H1 (cell line): ENCODE measurements around the gene CLEC18B. TPM values are rescaled to one million over a fixed set of nuclear protein-coding genes. Genes with fewer than 3 reads are reported as not detected.

ENCODE experiments used
- CTCF ChIA-PET: fragments of 300-600 bp; sonication (Branson Sonifier 250); formaldehyde crosslinking; loops from one replicate; lab custom pipeline; 2021; ENCODE audit not compliant: partially characterized antibody; lab: Charles Lee
- POLR2A ChIA-PET: fragments of 300-600 bp; sonication (Branson Sonifier 250); formaldehyde crosslinking; loops from one replicate; lab custom pipeline; 2021; ENCODE audit warnings: inconsistent platforms; ENCODE audit not compliant: partially characterized antibody; lab: Charles Lee
- DNase-seq, 2 experiments: peaks; one replicate each; pipeline versions ENCODE4 v3.0.0 to v3.0.0-alpha.2; 2010 to 2022; ENCODE audit warnings: low spot score in 2 of 2, low read depth in 1 of 2, mixed read lengths in 1 of 2
- FAIRE-seq: peaks from 2 replicates; lab custom pipeline; 2011; peaks lifted over from hg19 to GRCh38; lab: Jason Lieb, UNC
- H2AFZ ChIP-seq: 2 replicates; pipeline ENCODE4 v1.8.1; 2012; ENCODE audit warnings: low read length, inconsistent platforms
- H2AK5ac ChIP-seq: 2 replicates; pipeline ENCODE4 v1.6.1; 2013; ENCODE audit warnings: low read depth, low read length
- H2BK120ac ChIP-seq: replicated peaks from 2 replicates; pipeline ENCODE3; 2013; ENCODE audit warnings: low read depth, low read length, inconsistent platforms
- H2BK12ac ChIP-seq: 2 replicates; pipeline ENCODE4 v1.6.1; 2013; ENCODE audit warnings: low read depth, low read length
- H2BK15ac ChIP-seq: 2 replicates; pipeline ENCODE4 v1.6.1; 2013; ENCODE audit warnings: low read length
- H2BK20ac ChIP-seq: 2 replicates; pipeline ENCODE4 v1.6.1; 2013; ENCODE audit warnings: low read length
- H2BK5ac ChIP-seq: 2 replicates; pipeline ENCODE4 v1.6.1; 2013; ENCODE audit warnings: low read depth, low read length
- H3K14ac ChIP-seq: 2 replicates; pipeline ENCODE4 v1.6.1; 2013; ENCODE audit warnings: inconsistent platforms; ENCODE audit not compliant: insufficient read length
- H3K18ac ChIP-seq: 2 replicates; pipeline ENCODE4 v1.6.1; 2013; ENCODE audit warnings: low read length; ENCODE audit errors: extremely low read depth
- H3K23ac ChIP-seq: 2 replicates; pipeline ENCODE4 v1.6.1; 2013; ENCODE audit warnings: inconsistent platforms; ENCODE audit not compliant: insufficient read length
- H3K23me2 ChIP-seq: 2 replicates; pipeline ENCODE4 v1.6.1; 2013; ENCODE audit warnings: low read depth, low read length
- H3K27ac ChIP-seq: 2 replicates; pipeline ENCODE4 v1.6.1; 2011; ENCODE audit warnings: low read depth, low read length, inconsistent platforms
- H3K27me3 ChIP-seq, 4 experiments: replicated peaks in 1 of 4; 1 replicate in 1 of 4; 2 replicates in 3 of 4; pipeline versions ENCODE4 v1.6.1 to v1.8.1; 2011 to 2013; ENCODE audit warnings: low read length in 3 of 4, mild to moderate bottlenecking in 3 of 4, inconsistent platforms in 2 of 4, mixed read lengths in 2 of 4, moderate library complexity in 1 of 4; ENCODE audit not compliant: control insufficient read depth in 3 of 4, insufficient read depth in 3 of 4; ENCODE audit errors: extremely low read depth in 1 of 4
- H3K36me3 ChIP-seq, 4 experiments: 2 replicates each; pipeline versions ENCODE4 v1.6.1 to v1.8.1; 2011 to 2013; ENCODE audit warnings: mild to moderate bottlenecking in 4 of 4, low read length in 3 of 4, moderate library complexity in 2 of 4, control low read depth in 1 of 4, inconsistent platforms in 1 of 4; ENCODE audit not compliant: insufficient read depth in 4 of 4, control insufficient read depth in 2 of 4
- H3K4ac ChIP-seq: replicated peaks from 2 replicates; pipeline ENCODE3; 2013; ENCODE audit warnings: low read length, low read depth, mixed read lengths, inconsistent platforms; ENCODE audit not compliant: insufficient read length
- H3K4me1 ChIP-seq, 4 experiments: replicated peaks in 1 of 4; 1 replicate in 1 of 4; 2 replicates in 3 of 4; pipeline versions ENCODE4 v1.6.1 to v1.8.1; 2011 to 2013; ENCODE audit warnings: low read length in 3 of 4, inconsistent platforms in 2 of 4, mixed read lengths in 1 of 4; ENCODE audit not compliant: insufficient read depth in 4 of 4, control insufficient read depth in 3 of 4
- H3K4me2 ChIP-seq, 2 experiments: 2 replicates each; pipeline versions ENCODE4 v1.6.1 to v1.8.1; 2011 to 2013; ENCODE audit warnings: low read depth in 2 of 2, low read length in 2 of 2, control low read depth in 1 of 2, inconsistent platforms in 1 of 2, mild to moderate bottlenecking in 1 of 2; ENCODE audit not compliant: insufficient read depth in 1 of 2
- H3K4me3 ChIP-seq, 4 experiments: fragments of 200-600, 300-600 bp in 1 of 4; sonication (generic), shearing (Covaris generic), sonication (Bioruptor Twin) in 1 of 4; 2 replicates each; pipeline versions ENCODE4 v1.5.1 to v1.8.1; 2011 to 2016; ENCODE audit warnings: low read length in 4 of 4, low read depth in 3 of 4, control low read depth in 2 of 4, inconsistent platforms in 2 of 4, mild to moderate bottlenecking in 2 of 4, mixed read lengths in 1 of 4, moderate library complexity in 1 of 4; ENCODE audit not compliant: insufficient read depth in 2 of 4; ENCODE audit errors: extremely low read depth in 1 of 4
- H3K56ac ChIP-seq: replicated peaks from 2 replicates; pipeline ENCODE3; 2013; ENCODE audit warnings: low read depth, mild to moderate bottlenecking, mixed read lengths, low read length, inconsistent platforms; ENCODE audit not compliant: insufficient read length
- H3K79me1 ChIP-seq: 2 replicates; pipeline ENCODE4 v1.6.1; 2013; ENCODE audit warnings: low read depth, low read length, control low read depth
- H3K79me2 ChIP-seq, 2 experiments: 2 replicates each; pipeline versions ENCODE4 v1.6.1 to v1.8.1; 2012 to 2013; ENCODE audit warnings: low read length in 2 of 2, mild to moderate bottlenecking in 2 of 2, inconsistent platforms in 1 of 2; ENCODE audit not compliant: insufficient read depth in 2 of 2, control insufficient read depth in 1 of 2
- H3K9ac ChIP-seq, 4 experiments: replicated peaks in 1 of 4; 1 replicate in 1 of 4; 2 replicates in 3 of 4; pipeline versions ENCODE4 v1.6.1 to v1.8.1; 2011 to 2013; ENCODE audit warnings: low read depth in 3 of 4, low read length in 3 of 4, control low read depth in 2 of 4, mild to moderate bottlenecking in 2 of 4, moderate library complexity in 2 of 4, inconsistent platforms in 1 of 4; ENCODE audit errors: extremely low read depth in 1 of 4
- H3K9me3 ChIP-seq, 2 experiments: 2 replicates each; pipeline versions ENCODE4 v1.6.1 to v1.8.1; 2012 to 2013; ENCODE audit warnings: mild to moderate bottlenecking in 2 of 2, moderate library complexity in 2 of 2, control low read depth in 1 of 2, inconsistent platforms in 1 of 2, low read depth in 1 of 2, low read length in 1 of 2, mixed read lengths in 1 of 2; ENCODE audit not compliant: insufficient read depth in 2 of 2
- H4K20me1 ChIP-seq, 2 experiments: replicated peaks in 1 of 2; 2 replicates each; pipeline versions ENCODE3 to v1.8.1; 2011 to 2013; ENCODE audit warnings: inconsistent platforms in 2 of 2, low read length in 2 of 2, mild to moderate bottlenecking in 1 of 2; ENCODE audit not compliant: insufficient read depth in 2 of 2, control insufficient read depth in 1 of 2
- H4K5ac ChIP-seq: 2 replicates; pipeline ENCODE4 v1.6.1; 2013; ENCODE audit warnings: low read length, low read depth, mixed read lengths, inconsistent platforms; ENCODE audit not compliant: insufficient read length
- H4K8ac ChIP-seq: 2 replicates; pipeline ENCODE4 v1.8.0; 2013; ENCODE audit warnings: mild to moderate bottlenecking, moderate library complexity, low read length, inconsistent platforms; ENCODE audit not compliant: insufficient read depth; ENCODE audit errors: extremely low read depth
- H4K91ac ChIP-seq: replicated peaks from 2 replicates; pipeline ENCODE3; 2013; ENCODE audit warnings: low read length, mixed read lengths, inconsistent platforms; ENCODE audit not compliant: insufficient read length
- ASH2L ChIP-seq: fragments of 200-600, 300-600 bp; sonication (generic); IDR thresholded peaks from one replicate; pipeline ENCODE4 v1.7.1; 2017; ENCODE audit warnings: low read length
- BCL11A ChIP-seq, 2 experiments: IDR thresholded peaks; one replicate each; pipeline ENCODE4 v1.6.1; 2011; ENCODE audit warnings: low read depth in 2 of 2, low read length in 2 of 2, mild to moderate bottlenecking in 2 of 2
- CHD2 ChIP-seq: IDR thresholded peaks from 2 replicates; pipeline ENCODE4 v1.6.1; 2012; ENCODE audit warnings: low read length, improper control_type of control experiment
- CREB1 ChIP-seq: IDR thresholded peaks from 2 replicates; pipeline ENCODE4 v1.6.1; 2012; ENCODE audit warnings: inconsistent platforms
- KDM4A ChIP-seq: IDR thresholded peaks from one replicate; pipeline ENCODE4 v1.7.1; 2012; ENCODE audit warnings: low read depth, mild to moderate bottlenecking, moderate library complexity, low read length, inconsistent platforms; ENCODE audit not compliant: severe bottlenecking
- RNF2 ChIP-seq: fragments of 200-900, 300-1000 bp; sonication (generic); IDR thresholded peaks from 2 replicates; pipeline ENCODE4 v1.7.1; 2016; ENCODE audit warnings: borderline replicate concordance, low read depth, mild to moderate bottlenecking, antibody characterized with exemption, low read length; ENCODE audit not compliant: poor library complexity, severe bottlenecking; ENCODE audit errors: missing control alignments
- TAF7 ChIP-seq: optimal IDR thresholded peaks from 2 replicates; pipeline ENCODE3; 2011; ENCODE audit warnings: low read depth, mild to moderate bottlenecking, inconsistent platforms, low read length, moderate library complexity, borderline replicate concordance
- TEAD4 ChIP-seq: IDR thresholded peaks from 2 replicates; pipeline ENCODE4 v1.6.1; 2012; ENCODE audit warnings: low read depth, low read length, inconsistent platforms, mixed read lengths
- WGBS, 2 experiments: shearing (Covaris generic) in 1 of 2; methylation state at CpG; one replicate each; pipeline versions ENCODE4 v1.1.6 to v1.1.7; 2013 to 2015; ENCODE audit warnings: low lambda C conversion rate in 2 of 2, mixed read lengths in 2 of 2, inconsistent platforms in 1 of 2, low coverage in 1 of 2, missing lambda C conversion rate in 1 of 2; ENCODE audit not compliant: insufficient replicate concordance in 2 of 2, insufficient coverage in 1 of 2, insufficient read length in 1 of 2; ENCODE audit errors: extremely low coverage in 1 of 2, missing lambda C conversion rate in 1 of 2; 5-methylcytosine and 5-hydroxymethylcytosine counted together
- polyA plus RNA-seq, 7 experiments: library from polyadenylated mRNA; depleted of rRNA in 3 of 7; stranded (reverse) in 5 of 7; unstranded in 2 of 7; fragments of >200 nt in 5 of 7; fragments of 200-250 nt in 2 of 7; gene quantifications; 1 replicate in 5 of 7; 2 replicates in 1 of 7; 4 replicates in 1 of 7; pipeline versions ENCODE4 v1.2.1 to v1.2.3, GENCODE V29; 2011 to 2013; ENCODE audit warnings: missing spikeins in 2 of 7, mixed read lengths in 2 of 7
- total RNA-seq: library from RNA; stranded (reverse); fragmentation: NEBNext Ultra II Directional; extraction: Animal tissue kit (Norgen Biotek cat#: 25700); gene quantifications from 2 replicates; pipeline ENCODE4 v1.2.1, GENCODE V29; 2021

CLEC18B gene
- total and polyA plus RNA-seq, 2 of the 8 experiments (the other 6 are each of a cell fraction or from before 2014, with no cell fraction given), result 0.11 TPM; not detected in 1

DNA sequence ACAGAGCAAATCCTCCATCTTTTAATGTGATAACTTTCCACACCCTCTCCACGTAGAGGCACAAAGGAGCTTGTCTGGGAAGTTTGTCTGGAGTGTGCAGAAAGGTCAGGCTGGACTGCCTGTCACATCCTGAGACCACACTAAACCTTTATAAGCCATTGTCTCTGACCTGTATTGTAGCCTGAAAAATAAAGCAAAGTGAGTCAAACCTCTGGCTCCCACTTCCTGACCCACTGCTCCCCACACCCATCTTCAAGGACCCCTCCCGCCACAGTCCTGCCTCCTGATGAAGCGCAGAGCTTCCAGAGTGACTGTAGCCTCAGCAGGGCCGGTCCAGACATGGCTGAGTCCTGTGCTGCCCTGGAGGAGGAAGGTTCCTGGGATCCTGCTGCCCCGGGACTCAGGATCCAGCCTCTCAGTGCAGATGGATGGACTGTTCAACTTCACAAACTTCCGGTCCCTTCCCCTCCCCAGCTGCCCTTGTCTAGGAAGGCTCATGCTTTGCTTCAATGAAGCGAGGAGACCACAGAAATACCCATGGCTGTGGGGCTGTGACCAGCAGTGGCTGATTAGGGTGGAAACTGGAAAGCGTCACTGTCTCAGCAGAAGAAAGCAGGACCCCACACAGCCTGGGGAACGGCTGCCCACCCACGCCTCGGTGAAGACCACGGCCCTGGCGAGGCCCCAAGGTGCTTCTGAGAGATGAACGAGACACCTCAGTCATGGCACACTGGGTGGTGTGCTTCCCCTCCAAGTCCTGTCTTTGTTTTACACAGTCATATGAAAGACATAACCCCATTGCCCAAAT lies 30.9 kb upstream of the CLEC18B start:
- H3K4me2 ChIP-seq, result no peak overlapping the region
- TF ChIP-seq ASH2L, result no peak
- TF ChIP-seq TEAD4, result no peak
- TF ChIP-seq RNF2, result no peak
- TF ChIP-seq KDM4A, result no peak
- TF ChIP-seq TAF7, result no peak
- no peak for TF ChIP-seq CREB1
- no peak for TF ChIP-seq BCL11A (IDR thresholded peaks at IDR 0.05; ENCODE audit: low read depth in 2 of 2, low read length in 2 of 2)
- TF ChIP-seq CHD2, result no peak
- H2BK20ac ChIP-seq, result no peak overlapping the region
- no peaks in the 10 kb centered on the region for H3K79me2 ChIP-seq
- H3K23me2 ChIP-seq, result no peaks in the 10 kb centered on the region
- no peaks in the 10 kb centered on the region for H4K20me1 ChIP-seq
- H3K18ac ChIP-seq, result no peak overlapping the region
- H3K23ac ChIP-seq, result no peak overlapping the region
- no peaks in the 10 kb centered on the region for H3K9me3 ChIP-seq
- H4K8ac ChIP-seq, result no peak overlapping the region
- H3K56ac ChIP-seq, result no peak overlapping the region
- FAIRE-seq, result no peak
- no peak for DNase-seq
- H3K27me3 ChIP-seq, result no peaks in the 10 kb centered on the region
- H2BK5ac ChIP-seq, result no peak overlapping the region
- H3K4me3 ChIP-seq, result no peak overlapping the region
- no peak overlapping the region for H4K91ac ChIP-seq
- POLR2A ChIA-PET, result interaction anchor here (0.6 kb wide), 1 partner anchor 180 kb away, joined by 3 read pairs; no protein-coding TSS in a partner anchor
- no peak overlapping the region for H2AFZ ChIP-seq
- CTCF ChIA-PET, result interaction anchor here (0.8 to 1.0 kb wide), 2 partner anchors 16 to 140 kb away, joined by 3 read pairs; no protein-coding TSS in a partner anchor
- no peak overlapping the region for H4K5ac ChIP-seq
- no peak overlapping the region for H3K27ac ChIP-seq
- no peak overlapping the region for H2BK12ac ChIP-seq
- peaks cover 11 to 43% (median 33%) of the 10 kb centered on the region in 4 experiments for H3K36me3 ChIP-seq
- H3K79me1 ChIP-seq, result no peaks in the 10 kb centered on the region; the same call in 1 of the 2 replicates
- no peak overlapping the region for H2BK120ac ChIP-seq
- H3K4ac ChIP-seq, result no peak overlapping the region
- H3K14ac ChIP-seq, result no peak overlapping the region
- H3K4me1 ChIP-seq, result no peaks in the 10 kb centered on the region
- no peak overlapping the region for H2BK15ac ChIP-seq
- no peak overlapping the region for H3K9ac ChIP-seq
- 93% methylated on average over 14 of the region's 14 CpGs; no CpG with 5 or more reads in 1 of the 2 experiments for WGBS, 2 experiments
- no peak overlapping the region for H2AK5ac ChIP-seq
